T follicular helper cell (primary cell): ENCODE data around the gene ALDH3A2.

Source experiments
- DNase-seq: peaks from one replicate; pipeline ENCODE4 v3.0.0-alpha.2; 2020; ENCODE audit warnings: low read depth
- total RNA-seq, 2 experiments: gene quantifications; one replicate each; lab custom pipeline; 2026; lab: John Stamatoyannopoulos, UW

Gene ALDH3A2
- 23.4 to 47.1 reads per million in 2 experiments for total RNA-seq

- DNase-seq: peak; percentile 89
Observed at GRCh38 chr17:19648475-19649273, at the start of gene ALDH3A2. ALDH3A2 (plus strand) TSS chr17:19648751; CDS start chr17:19648972, 221 bp downstream.

GRCh38 chr17:19610311-19610710 lies 38.2 kb upstream of the ALDH3A2 start:
- DNase-seq: no peak

- DNase-seq: no peak
Observed at GRCh38 chr17:19610879-19611278, 37.7 kb upstream of the ALDH3A2 start.

GRCh38 chr17:19613979-19614378 lies 34.6 kb upstream of the ALDH3A2 start:
- DNase-seq: no peak

DNA sequence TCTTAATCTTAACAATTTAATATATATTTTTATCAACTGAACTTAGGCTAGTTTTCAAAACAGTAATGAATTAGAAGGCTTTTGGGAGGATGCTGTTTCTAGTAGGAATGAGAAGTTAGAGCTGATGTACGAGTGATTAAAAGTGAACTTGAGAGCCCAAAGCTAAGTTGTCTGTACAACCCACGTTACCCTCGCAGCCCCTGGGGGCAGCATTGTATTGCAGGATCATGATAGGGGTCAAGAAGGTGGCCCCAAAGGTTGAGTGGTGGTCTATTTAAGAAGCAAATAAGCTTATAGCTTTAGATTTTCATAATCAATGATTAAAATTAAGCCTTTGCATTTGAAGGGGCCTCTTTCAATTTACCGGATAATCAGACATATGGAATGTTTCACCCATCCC lies 33.7 kb upstream of the ALDH3A2 start:
- DNase-seq: no peak

DNA sequence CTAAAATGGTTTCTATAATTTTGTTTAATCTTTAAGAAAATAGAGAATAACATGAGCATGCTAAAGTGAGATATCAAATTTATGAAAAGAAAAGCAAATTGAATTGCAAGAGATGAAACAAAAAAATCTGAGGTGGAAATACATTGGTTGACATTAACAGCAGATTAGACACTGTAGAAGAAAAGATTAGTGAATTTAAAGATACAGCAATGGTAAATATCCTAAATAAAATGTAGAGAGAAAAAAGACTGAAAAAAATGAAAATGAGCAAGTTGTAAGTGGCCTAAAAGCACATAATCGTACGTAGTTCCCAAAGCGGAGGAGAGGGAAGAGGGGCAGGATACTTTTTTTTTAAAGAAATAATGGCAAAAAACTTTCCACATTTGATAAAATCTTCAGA lies 30.5 kb upstream of the ALDH3A2 start:
- DNase-seq: no peak

- no peak for DNase-seq
Observed at GRCh38 chr17:19619705-19620325, 28.7 kb upstream of the ALDH3A2 start.

DNA sequence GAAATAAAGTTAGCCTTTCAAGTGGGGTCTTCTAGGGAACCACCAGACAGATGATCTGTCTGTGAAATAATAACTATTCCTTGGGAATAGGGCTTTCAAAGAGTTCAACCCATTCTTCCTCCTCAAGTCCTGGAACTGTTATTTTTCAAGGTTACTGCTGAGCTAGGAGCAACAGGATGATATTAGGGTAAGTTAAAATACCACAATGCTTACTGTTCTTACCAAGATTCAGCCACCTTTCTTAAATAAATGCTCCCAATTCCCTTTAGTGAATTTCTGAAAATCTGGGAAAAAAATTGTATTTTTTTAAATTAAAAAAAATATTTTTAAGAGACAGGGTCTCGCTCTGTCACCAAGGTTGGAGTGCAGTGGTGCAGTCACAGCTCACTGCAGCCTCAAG lies 26.9 kb upstream of the ALDH3A2 start:
- DNase-seq: no peak

GRCh38 chr17:19626079-19626478 lies 22.5 kb upstream of the ALDH3A2 start:
- no peak for DNase-seq

DNA sequence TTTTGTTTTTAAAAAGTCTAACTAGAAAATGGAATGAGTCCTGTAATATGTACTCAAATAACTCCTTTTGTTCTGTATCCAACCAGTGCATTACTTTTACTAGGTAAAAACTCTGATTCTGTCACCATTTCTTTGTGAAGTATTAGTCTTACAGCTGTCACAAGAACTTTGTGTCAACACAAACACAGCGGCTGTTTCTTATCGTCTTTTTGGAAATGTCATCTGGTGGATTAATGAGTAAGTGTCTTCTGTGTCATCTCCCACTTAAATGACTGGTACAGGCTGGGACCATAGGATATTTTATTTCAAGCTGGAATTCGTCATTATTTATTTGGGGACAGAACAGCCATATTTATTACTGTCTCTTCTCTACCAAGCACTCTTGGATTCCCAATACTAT lies 19.1 kb upstream of the ALDH3A2 start:
- no peak for DNase-seq

DNA sequence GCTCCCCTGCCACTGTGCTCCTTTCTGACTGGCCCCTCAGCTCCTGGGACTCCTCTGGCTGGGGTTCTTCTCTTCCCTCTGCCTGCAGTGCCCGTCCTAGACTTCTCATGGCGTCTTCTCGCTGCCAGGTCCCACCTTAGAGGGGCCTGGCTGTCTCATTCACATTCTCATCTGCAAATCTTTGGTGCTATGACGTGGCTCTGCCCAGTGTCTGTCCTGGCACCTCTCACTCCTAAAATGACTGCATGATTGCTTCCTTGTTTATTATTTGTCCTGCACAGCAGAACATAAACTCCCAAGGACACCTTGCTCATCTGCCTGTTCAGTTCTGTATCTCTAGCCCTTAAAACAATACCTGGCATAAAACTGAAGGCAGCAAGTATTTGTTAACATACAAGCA lies 18.5 kb upstream of the ALDH3A2 start:
- no peak for DNase-seq

- DNase-seq: no peak
Observed at GRCh38 chr17:19630661-19631060, 17.9 kb upstream of the ALDH3A2 start.

DNA sequence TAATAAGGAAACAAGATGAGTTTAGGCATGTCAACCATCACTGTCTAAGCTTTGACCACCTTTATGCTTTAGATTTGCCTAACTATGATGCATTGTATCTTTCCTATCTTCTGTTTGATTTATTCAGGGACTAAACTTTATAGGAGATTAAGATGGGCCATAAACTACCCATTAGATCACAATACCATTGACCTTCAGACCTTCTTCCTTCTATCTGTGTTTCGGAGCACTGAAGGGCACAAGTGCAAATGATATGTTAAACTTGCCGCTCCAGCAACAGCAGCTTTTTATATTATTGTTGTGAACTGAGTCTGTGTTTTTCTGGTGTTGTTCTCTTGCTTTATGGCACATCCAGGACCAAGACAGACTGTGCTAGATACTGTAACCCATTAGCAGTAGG lies 16.6 kb upstream of the ALDH3A2 start:
- DNase-seq: no peak

- DNase-seq: no peak
Observed at GRCh38 chr17:19641687-19642372, 6.7 kb upstream of the ALDH3A2 start.

- no peak for DNase-seq
Observed at GRCh38 chr17:19642373-19642893, 6.1 kb upstream of the ALDH3A2 start.

- no peak for DNase-seq
Observed at GRCh38 chr17:19644493-19645210, 3.9 kb upstream of the ALDH3A2 start.

DNA sequence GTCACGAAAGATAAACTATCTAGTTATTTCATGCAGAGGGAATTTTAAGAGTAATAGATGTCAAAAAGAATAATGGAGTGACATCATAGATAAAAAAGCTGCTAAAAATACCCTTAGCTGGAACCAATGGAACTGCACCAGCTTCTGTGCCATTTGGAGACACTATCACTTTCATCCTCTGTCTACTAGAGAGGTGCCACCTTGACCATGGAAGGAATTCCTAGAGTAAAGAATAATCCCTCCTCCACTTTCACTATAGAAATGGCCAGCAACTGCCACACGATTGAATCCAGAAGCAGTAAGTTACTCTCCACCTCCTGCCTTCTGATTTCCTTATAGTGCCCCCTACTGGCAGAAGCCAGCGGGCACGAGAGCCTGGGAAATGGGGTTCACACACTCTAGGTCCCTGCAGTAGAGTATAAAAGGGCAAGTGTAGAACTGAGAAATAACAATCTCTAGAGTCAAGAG lies 2.8 kb upstream of the ALDH3A2 start:
- peak; percentile 12 for DNase-seq

- no peak for DNase-seq
Observed at GRCh38 chr17:19646788-19647696, 1.5 kb upstream of the ALDH3A2 start.

GRCh38 chr17:19647697-19648474 lies 665 bp upstream of the ALDH3A2 start:
- peak; percentile 3 for DNase-seq

DNA sequence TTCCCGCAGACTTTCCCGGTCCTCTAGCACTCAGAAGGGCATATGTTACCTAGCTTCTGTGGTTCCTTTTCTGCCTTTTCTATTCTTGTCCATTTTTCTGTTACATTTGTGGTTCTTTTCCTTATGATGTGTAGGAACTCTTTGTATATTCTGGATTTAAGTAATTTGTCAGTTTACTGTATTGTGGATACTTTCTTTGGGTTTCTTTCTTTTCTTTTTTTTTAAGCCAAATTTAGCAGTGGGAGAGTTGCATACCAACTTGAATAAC lies 657 bp downstream of the ALDH3A2 start:
- no peak for DNase-seq
